ENCODE results near the gene MYF5.

The MYF5 gene

DNA sequence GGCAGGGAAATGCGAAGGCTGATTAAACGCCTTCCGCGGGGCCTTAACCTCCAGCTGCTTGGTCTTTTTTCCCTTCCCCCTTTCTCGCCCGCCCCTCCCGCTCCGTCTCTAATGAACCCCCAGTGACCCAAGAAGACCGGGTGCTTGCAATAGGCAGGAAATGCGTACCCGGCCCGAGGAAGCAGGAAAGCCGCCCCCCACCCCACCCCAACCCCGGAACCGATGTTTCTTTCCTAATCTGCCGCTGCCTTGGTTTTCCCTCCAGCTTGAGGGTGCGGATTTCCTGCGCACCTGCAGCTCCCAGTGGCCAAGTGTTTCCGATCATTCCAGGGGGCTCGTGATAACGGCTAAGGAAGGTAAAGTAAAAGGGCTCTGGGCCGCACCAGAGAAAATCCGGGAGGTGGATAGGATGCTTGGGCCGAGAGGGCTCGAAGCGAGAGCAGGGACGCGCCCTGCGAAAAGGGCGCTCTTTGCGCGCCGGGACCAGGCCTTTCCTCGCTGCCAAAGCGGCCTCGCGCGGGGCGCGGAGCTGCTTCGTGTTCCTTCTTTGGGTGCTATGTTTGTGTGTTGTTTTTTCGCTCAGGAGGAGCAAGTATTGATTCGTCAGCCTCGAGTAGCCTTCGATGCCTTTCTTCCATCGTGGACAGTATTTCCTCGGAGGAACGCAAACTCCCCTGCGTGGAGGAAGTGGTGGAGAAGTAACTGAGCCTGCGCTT lies 8.3 kb upstream of the MYF5 start:
- no peak for DNase-seq

DNA sequence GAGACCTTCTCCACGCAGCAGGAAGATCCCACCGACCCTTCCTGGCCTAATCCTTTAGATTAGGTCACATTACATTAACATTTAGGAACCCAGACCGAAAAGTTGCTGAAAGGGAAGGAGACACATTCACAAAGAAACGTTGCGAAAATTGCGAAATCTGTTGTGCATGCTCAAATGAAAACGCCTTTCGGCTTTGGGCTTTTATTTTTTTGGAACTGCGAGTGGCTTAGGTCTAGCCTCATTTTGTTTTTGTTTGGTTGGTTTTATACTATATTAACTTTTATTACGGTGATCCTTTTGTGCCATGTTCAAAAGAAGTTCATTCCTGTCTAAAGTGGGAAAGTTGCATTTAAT lies 7.8 kb upstream of the MYF5 start:
- DNase-seq = peak; percentile 5

DNA sequence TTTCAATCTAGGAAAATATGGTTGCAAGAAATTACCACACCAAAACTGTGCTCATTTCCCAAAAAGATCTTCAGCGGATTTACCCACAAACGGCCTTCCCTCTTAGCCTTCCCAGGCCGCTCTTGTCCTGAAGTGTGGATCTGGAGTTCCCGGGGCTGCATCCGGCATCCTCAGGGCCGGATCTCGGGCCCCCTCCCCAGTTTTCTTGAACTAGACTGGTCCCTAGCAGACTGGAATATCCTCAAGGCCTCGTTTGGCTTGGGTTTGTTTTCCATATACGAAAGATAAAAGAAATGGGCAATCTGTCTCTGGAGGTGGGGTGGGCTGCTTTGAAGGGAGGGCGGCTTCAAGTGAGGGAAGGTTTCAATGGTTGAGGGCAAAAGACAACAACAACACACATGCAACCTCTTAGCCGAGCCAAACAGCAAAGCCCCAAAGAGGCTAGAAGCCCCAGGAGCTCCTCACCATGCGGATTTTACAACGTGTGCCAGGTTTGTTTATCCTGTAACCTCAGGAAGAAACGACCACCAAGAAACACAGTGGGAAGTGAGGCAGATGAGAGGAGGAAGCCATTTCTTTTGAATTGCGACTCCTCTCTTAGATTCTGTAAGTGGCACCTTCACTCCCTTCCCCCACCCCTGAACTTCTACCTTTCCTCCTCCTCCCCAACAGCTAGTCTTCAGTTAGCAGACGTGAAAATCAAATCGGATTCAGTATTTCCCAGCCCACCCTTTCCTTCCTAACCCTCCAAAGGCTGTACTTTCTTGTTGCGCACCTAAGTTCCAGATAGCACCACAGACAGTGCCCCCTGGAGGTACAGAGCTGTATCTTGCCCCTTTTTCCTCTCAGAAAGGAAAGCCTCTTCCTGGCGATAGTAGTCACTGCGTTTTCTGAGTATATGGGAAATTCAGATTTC lies 6.6 kb upstream of the MYF5 start:
- peak; percentile 47 for DNase-seq

DNA sequence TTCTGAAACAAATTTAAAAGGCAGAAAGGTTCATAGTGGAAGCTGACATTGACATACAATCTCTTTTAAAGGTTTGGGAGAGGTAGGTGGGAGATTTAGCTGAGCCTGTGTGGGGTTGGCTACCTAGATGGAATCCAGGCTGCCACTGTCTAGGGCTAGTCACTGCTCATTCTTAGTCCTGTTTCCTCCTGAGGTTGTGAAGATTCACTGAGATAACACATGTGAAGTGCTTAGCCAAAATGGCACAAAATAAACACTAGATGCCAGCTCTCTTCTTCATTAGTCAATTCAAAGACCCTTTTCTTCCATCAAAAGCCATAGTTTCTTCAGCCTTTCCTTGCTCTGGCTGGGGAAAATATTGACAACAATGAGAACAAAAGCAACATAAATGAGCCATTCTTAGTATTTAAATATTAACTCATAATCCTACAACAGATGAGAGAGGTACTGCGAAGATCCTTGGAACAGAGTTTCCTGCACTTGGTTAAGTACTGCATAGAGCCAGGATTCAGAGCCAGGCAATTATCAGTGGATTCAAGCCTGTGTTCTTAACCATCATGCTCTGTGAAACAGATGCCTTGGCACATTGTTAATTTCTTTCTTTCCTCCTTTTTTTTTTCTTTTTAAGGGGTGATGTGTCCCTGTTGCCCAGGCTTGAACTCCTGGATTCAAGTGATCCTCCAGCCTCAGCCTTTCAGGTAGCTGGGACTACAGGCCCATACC lies 5.8 kb upstream of the MYF5 start:
- no peak for DNase-seq

DNA sequence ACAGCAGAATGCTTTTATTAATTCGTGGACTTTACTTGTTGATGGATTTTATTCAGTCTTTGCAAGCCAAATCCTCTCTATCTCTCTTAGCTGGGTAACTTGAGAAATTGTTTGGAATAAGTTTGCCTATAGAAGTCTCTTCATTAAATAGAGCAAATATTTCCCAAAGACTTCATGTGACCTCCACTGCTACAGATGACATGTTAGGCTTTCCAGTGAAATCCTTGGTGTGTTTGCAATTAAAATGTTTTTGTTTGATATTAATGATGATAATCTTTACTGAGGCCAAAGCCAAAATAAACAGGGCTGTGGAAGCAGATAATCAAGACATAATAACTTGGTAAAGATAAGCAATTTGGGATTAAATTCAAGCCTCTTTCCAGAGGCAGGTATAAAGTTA lies 4.8 kb upstream of the MYF5 start:
- DNase-seq = no peak

DNA sequence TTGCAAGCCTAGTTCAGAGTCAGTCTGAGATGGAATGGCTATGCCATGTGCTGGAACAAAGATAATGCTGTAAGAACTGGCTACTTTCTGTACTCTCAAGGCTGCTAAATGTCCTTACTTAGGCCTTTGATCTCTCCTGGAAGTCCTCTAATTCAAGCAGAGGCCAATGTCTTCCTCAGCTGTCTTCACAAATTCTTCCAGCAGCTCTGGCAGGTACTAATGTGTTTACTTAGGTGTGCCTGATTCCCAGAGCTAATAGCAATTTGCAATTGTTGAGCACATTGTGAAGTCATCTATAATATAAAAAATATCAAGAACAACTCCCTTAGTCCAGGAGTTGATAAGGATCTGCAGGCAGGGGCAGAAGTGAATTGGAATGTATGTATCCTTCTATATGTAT lies 3.8 kb upstream of the MYF5 start:
- DNase-seq = no peak

DNA sequence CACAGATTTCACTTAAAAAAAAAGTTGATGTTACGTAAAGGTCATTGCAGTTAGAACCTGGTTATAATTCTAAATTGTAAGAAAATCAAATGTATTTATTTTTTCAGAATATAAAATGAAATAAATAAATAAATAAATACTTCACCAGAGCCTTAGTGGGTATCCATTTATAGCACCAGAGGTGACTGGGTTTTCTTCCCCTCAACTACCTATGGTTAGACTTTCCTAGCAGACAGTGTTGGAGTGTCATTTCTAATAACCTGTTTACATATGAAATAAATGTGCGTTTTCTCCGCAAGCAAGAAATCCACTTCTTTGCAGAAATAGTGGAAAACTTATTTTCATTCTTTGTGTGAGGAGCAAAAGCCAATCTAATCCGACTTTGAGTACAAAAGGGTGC lies 3.3 kb upstream of the MYF5 start:
- DNase-seq = no peak

DNA sequence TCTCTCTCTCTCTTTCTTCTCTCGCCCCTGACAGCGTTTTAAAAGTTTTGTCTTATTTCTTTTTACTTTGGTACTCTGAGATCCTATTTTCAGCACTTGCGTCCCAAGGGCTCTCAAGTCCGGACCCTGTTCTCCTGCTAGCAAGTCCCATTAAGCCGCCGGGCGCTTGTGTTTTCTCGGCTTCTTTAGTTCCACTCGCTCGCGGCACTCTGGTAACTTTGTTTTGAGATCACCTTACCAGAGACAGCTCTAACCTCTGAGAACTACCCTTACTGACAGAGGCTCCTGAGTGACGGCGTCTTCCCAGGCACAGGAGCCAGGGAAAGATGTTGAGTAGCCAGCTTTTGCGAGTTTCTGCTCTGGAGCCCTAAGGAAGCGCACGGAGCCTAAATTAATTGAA lies 2.7 kb upstream of the MYF5 start:
- DNase-seq = no peak

DNA sequence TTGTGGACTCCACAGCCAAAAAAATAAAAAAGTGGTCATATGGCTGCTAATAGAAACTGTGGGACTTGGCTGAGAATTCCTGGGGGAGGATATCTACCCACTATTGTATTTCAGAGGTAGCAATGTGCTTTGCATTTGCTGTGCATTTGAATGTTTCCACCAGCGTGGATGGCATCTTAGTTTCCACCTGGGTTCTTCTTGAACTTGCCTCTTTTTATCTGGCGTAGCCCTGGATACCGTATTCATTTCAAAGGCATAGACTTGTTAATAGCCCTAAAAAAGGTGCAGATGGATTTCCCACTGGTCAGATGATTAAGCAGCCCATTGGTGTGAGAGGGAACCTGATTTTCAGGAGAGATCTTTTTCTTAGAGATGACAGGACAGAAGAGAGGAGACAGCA lies 1.9 kb upstream of the MYF5 start:
- no peak for DNase-seq

DNA sequence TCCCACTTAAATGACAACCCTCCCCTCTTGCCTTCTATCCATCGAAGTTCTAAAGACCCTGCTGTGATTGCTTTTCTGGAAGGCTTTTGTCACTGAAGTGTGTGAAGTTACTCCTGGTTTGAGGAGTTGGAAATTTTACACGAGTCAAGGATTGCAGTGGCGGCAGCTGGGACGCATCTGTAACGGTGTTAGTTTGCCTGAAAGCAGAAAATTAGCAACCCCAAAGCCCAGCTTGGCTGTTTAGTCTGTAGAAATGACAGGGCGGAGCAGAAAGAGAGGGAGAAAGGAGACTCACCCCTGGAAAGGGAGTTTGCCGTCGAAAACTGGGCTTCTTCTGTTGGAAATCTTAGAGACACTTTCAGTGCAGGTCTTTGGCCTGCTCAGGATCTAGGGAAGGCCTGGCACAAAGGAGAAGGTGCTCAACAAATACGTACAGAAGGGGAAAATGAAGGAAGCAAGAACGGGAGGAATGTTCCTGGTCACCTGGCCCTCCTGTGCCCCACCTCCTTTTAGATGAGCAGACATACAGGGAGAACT lies 931 bp upstream of the MYF5 start:
- no peak for DNase-seq

DNA sequence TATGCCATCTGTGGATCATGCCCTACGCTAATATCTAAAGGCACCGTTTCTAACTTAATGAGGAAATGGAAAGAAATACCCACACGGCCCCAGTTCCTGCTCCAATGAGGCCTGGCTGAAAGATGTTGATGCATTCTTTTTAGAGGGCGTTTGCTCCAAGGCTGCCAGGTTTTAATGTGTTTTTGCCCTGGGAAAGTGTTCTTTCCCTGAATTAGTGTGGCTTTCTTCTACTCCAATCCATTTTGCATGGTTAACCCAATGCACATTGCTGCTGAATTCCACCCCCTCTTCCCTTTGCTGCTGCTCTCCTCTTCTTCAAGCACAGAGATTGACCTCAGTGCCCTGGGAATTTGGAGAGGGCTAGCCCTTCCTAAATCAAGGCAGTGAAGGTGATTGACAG lies 1.1 kb downstream of the MYF5 start:
- no peak for DNase-seq

DNA sequence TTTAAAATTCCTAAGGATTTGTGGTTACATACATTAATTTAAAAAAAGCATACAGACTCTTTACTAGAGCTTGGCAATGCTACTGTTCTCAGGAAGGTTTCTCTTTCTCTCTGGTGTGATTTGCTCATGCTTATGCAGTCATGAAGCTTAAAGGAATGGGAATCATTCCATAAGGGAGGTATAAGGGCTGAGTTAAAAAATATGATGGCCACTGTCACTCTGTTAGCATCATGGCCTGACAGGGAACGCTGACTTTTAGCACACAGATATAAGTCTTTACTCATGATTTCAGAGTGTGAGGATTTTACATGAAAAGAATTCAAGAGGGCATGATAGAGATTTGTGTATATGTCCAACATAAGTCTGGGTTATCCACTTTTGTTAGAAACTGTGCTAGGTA lies 3.8 kb downstream of the MYF5 start:
- no peak for DNase-seq

DNA sequence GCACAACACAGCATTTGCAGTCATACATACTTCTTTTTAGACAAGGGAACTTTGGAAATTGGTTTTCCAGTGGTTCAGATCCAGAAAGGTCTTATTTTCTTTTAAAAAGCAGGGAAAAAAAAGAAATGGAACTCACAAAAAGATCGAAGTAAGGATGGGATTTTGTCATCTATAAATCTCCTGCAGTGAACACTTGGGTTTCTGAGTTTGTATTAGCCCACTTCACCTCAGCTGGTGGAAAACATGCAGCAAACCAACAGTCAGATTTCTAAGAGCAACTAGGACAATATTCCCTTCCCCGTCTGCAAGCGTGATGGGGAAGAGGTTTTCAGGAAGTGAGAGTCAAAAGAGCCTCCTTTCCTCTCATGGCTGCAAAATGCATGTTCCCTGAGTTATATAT lies 4.6 kb downstream of the MYF5 start:
- no peak for DNase-seq

DNA sequence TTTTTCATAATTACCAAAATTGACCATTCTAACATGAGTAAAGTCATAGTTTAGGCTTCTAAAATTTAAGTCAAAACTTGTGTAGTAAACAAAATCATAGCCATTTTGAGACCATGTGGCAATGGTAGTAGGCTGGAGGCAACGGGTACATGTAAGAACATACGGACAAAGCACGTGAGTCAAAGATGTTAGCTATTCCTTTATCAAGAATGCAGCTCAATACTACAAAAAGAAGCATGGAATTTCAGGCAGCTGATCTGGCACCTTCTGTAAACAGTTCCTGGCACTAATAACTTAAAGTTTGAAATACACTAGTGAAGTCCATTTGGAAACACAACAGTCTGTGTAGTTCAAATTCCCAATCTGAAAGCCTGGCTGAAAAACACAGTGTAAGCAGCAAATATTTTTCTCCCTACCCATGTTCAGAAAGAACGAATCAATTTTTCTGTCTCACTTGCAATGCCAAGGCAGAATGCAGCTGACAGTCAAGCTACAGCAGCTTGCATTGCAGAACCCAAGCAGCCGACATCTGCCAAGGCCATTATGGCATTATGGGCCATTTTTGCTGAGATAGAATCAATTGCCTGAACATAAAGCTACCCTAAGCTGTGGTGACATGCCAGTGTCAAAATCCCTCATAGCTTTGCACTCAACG lies 29.3 kb downstream of the MYF5 start:
- DNase-seq = no peak

DNA sequence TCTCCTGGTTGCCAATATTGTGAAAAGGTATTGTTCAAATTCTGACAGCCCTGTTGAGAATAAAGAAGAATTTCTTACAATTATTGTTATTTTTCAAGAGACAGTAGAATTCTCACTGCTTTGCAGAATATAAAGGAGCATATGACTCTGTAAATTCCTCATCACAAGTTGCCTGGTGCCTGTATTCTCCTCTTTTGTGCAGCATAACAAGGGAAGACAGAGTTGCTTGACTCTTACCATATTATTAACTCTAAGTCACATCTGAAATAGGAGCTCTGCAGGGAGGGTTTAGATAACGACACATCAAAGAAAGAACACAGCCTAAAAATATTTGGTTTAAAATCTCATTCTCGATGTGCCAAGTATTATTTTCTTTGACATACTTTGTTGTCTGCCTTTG lies 31.1 kb downstream of the MYF5 start:
- no peak for DNase-seq

DNA sequence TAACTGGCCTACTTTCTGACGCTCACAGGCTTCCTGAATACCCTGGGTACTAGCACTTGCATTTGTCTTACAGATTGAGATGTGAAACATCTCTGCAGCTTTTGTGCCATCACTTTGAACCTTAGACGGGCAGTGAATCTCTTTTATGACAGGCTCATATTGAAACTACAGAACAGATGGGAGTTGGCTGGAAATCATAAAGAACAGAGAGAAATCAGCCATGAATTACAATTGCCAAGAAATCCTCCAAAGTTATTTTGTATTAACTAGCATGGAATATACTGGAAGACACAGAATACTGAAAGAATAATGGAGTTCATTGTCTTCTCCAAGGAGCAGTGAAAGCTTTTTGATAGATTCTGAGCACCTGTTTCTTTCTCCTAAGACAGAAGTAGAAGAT lies 32.7 kb downstream of the MYF5 start:
- no peak for DNase-seq

DNA sequence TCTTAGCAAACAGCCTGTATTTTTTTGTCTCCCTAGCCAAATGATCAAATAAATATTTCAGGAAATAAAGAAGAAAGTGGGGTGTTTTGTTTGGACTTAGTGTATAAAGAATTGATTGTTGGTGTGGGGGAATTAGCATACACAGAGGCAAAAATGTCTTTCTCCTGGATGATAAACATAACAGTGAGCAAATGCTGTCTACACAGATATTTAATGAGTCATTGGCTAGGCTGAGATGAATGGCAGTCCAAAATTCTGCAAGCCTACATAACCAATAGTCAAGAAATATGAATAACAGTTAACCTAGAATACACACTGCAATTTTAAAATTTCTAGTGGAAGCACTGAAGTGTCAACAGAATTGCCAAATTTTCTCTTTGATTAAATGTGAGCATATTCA lies 35.8 kb downstream of the MYF5 start:
- no peak for DNase-seq

DNA sequence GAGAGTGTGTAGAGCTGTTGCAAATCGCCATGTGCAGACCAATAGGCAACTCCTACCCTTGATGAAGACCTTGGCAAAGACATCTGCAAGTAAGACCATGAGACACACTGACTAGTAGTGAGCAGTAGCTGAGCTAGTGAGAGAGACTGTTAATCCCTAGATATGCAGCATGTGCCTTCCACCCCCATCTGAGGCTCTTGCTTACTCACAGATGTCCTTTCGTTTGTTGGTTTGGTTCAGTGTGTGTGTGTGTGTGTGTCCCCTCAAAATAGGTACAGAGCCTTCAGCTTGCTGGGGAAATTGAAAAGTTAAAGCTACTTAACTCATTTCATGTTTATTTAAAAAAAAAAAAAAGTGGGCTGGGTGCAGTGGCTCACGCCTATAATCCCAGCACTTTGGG lies 37.6 kb downstream of the MYF5 start:
- no peak for DNase-seq

DNA sequence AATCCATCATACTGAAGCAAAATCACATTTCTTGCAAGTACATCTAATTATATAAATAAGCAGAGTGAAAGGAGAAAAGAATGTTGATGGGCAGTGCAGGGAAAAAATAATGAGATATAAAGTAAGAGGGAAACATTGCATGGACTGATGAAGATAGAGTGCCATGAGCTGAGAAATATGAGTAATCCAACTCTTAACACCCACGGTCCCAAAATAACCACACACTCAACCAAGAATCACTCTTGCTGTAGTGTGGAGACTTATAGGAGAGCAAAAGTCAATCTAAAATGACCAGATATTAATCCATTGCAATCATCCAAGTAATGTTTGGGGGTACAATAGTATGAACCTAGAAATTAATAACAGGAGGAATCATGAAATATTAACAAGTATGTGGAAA lies 40.2 kb downstream of the MYF5 start:
- no peak for DNase-seq

DNA sequence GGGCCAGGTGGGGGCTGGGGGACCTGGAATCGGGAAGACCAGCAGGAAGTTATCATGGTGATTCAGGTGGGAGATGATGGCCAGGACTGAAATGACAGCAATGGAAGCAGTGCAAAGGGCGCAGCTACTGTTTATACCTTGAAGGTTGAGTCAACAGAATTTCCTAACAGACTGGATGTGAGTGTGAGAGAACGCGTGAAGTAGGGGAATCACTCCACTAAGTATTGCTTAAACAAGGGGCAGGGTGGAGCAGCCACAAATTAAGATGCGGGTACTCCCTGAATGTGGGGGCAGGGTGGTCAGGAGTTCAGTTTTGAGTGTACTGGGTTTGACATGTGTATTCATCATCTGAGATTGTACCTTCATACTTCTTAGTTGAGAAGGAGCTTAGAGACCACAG lies 45.1 kb downstream of the MYF5 start:
- DNase-seq = no peak

DNA sequence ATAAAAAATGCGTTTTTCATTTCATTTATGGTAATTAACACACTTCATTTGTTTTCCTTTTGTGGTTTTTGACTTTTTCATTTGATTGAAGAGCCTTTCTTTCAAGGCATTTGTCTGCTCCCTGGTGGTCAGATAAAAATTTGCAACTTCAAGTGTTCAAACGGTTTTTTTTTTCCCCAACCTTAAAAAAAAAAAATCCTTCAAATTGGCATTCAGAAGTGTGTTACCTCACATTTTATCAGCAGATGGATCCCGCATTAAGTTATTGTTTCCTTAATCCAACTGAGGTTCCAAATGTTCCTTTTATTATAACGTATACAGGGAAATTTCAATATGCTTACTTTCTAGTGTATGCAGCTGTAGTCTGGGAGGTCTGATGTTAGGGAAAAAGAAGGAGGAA lies 47.2 kb downstream of the MYF5 start:
- DNase-seq = peak; percentile 69

DNA sequence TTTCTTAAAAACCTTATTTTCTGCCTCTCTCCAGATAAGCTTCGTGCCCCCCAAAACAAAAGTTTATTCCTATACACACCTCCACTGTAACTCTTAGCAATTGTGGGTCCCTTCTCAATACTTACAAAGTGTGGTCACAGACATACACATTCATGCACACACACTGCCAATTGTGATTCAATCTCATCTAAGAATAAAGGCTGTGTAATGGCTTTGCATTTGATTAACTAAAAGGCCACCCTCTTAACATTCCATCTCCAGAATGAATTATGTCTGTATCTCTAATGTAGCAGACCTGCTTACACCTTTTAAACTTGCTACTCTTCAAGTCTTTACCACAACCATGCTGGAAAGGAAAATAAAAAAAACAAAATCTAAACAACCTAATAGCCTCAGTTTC lies 49.5 kb downstream of the MYF5 start:
- DNase-seq = no peak

DNA sequence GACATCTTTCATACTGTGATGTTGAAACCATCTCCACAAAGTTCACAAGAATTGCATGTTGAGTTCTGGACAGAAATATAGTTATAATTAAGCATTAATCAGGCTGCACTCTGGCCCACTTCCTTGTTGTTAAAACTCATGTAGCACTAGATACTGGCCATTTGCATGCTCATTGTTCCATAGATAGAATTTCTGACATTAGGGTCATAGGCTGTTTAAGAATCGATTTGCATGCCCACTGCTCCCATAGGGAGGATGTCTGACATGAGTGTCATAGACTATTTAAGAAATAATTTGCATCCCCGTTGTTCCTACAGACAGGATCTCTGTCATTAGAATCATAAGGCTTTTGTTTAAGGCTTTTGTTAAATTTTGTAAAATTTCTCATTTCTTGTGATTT lies 50.2 kb downstream of the MYF5 start:
- no peak for DNase-seq
